Upper lobe of right lung (tissue), 1 donor: Measurements from ENCODE around the gene CD46. TPM values are rescaled to one million over a fixed set of nuclear protein-coding genes. Genes with fewer than 3 reads are reported as not detected.

ENCODE experiments used
- ATAC-seq: fragments of 200-7000 bp; cut with Tn5 transposase; one replicate; pipeline ENCODE4 v1.9.1; 2020; ENCODE audit warnings: mild to moderate bottlenecking, moderate library complexity
- DNase-seq: peaks from one replicate; pipeline ENCODE4 v3.0.0-alpha.2; 2020
- H3K27ac ChIP-seq: fragments of 200-600 bp; one replicate; pipeline ENCODE4 v1.8.0; 2022
- H3K27me3 ChIP-seq: fragments of 200-600 bp; one replicate; pipeline ENCODE4 v1.8.0; 2022; ENCODE audit warnings: mild to moderate bottlenecking
- H3K36me3 ChIP-seq: fragments of 200-600 bp; one replicate; pipeline ENCODE4 v1.8.0; 2022
- H3K4me1 ChIP-seq: fragments of 200-600 bp; one replicate; pipeline ENCODE4 v1.8.0; 2022
- H3K4me3 ChIP-seq: fragments of 200-600 bp; one replicate; pipeline ENCODE4 v1.8.0; 2022; ENCODE audit warnings: mild to moderate bottlenecking
- H3K9me3 ChIP-seq: fragments of 200-600 bp; one replicate; pipeline ENCODE4 v1.8.0; 2022
- intact Hi-C: fragments of 100-400 bp; cut with DNase I; formaldehyde crosslinking; loops from one replicate; pipeline ENCODE4 v1.11.0; 2022
- total RNA-seq: library from RNA; stranded (reverse); fragmentation: NEBNext Ultra II Directional; extraction: Animal tissue kit (Norgen Biotek cat#: 25700); gene quantifications from one replicate; pipeline ENCODE4 v1.2.1, GENCODE V29; 2021
- TF ChIP-seq, protein P1 (sequence below): fragments of 200-600 bp; IDR thresholded peaks from one replicate; pipeline ENCODE4 v1.8.0; 2022; ENCODE audit warnings: antibody characterized with exemption
- donor health status: DM: no; HTN: yes; CAD: no; lungs with severe emphysema.

Gene CD46
- total RNA-seq, 1 donor from 2014 or later = 335 TPM

DNA sequence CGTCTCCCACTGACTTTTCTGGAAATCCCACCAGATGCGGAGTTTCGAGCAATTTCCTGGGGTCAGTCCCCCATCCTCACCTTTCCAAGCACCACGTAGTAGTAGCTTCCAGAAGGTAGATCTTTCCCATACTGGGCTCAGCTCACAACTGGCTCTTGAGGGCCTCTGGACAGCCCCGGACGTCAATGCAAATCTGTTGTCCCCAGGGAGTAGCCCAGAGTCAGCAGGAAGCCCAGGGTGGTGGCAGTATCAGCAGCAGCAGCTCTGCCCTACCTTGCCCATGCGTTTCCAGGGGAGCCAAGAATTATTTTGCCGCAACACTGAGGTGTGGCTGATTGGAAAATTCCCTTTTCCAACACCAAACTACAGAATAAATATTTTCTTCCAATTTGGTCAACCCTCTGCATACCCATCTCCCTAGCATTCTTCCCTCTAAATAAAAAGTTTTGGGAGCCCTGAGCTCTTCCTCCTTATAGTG, 70.3 kb downstream of the CD46 start:
- H3K27ac ChIP-seq = peak overlapping the region; percentile 98
- TF ChIP-seq, protein P1, sequence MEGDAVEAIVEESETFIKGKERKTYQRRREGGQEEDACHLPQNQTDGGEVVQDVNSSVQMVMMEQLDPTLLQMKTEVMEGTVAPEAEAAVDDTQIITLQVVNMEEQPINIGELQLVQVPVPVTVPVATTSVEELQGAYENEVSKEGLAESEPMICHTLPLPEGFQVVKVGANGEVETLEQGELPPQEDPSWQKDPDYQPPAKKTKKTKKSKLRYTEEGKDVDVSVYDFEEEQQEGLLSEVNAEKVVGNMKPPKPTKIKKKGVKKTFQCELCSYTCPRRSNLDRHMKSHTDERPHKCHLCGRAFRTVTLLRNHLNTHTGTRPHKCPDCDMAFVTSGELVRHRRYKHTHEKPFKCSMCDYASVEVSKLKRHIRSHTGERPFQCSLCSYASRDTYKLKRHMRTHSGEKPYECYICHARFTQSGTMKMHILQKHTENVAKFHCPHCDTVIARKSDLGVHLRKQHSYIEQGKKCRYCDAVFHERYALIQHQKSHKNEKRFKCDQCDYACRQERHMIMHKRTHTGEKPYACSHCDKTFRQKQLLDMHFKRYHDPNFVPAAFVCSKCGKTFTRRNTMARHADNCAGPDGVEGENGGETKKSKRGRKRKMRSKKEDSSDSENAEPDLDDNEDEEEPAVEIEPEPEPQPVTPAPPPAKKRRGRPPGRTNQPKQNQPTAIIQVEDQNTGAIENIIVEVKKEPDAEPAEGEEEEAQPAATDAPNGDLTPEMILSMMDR = no peak
- H3K9me3 ChIP-seq = no peaks in the 10 kb centered on the region
- peaks cover 39% of the 10 kb centered on the region for H3K36me3 ChIP-seq
- no peaks in the 10 kb centered on the region for H3K27me3 ChIP-seq
- peak overlapping the region; percentile 71 for H3K4me3 ChIP-seq
- peak; percentile 48 for DNase-seq
- no peak for ATAC-seq
- intact Hi-C loops = loop anchor here (10.0 kb wide), 1 partner anchor 143 kb away; no protein-coding TSS in a partner anchor
- peaks cover 78% of the 10 kb centered on the region for H3K4me1 ChIP-seq

DNA sequence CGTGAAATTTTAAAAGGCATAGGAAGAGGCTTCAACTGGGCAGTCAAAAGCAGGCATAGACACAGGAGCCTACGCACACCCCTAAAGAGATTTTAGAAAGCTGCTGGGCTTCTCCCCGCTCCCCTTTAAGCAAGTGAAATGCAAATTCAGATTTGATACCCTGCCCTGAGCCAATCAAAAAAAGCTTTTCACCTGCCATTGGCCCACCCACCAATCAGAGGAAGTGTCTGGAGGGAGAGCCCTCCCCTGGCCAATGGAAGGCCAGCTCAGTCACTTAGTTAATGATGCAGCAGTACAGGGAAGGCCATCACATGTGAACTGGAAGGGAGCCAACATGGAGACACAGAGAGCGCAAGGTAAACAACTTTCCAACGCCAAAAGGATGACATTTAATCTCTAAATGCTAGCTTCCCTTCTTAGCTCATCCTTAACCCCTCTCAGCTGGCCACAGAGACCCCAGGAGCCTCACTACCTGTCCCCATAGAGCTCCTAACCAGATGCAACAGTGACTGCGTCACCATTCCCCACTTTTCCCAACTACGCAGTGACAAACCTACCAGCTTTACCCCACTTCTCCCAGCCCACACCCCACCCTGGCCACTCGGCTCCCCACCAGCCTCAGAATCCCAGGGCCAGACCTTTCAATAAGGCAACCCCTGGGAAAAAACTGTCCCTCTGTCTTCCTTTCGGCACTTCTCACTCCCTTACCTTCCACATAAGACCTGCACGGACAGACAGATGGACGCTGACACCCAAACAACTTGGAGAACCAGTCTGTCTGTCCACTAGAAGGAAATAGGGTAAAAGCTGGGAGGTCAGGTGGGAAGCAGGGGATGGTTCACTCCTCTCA, 71.0 kb downstream of the CD46 start:
- peak; percentile 86 for DNase-seq
- Histone ChIP-seq H3K27me3 (no peaks in the 10 kb centered on the region), H3K4me1 (peaks cover 78% of the 10 kb centered on the region), H3K9me3 (no peaks in the 10 kb centered on the region), H3K36me3 (peaks cover 32% of the 10 kb centered on the region), H3K27ac (peak overlapping the region; percentile 98), H3K4me3 (peak overlapping the region; percentile 71)
- TF ChIP-seq, protein P1 = no peak
- ATAC-seq = peak; percentile 79
- intact Hi-C loops = loop anchor here (10.0 kb wide), 1 partner anchor 142 kb away; no protein-coding TSS in a partner anchor

GRCh38 chr1:207823531-207823879, 71.7 kb downstream of the CD46 start:
- DNase-seq (no peak), ATAC-seq (peak; percentile 0)
- no peaks in the 10 kb centered on the region for H3K27me3 ChIP-seq
- peak overlapping the region; percentile 71 for H3K4me3 ChIP-seq
- peaks cover 80% of the 10 kb centered on the region for H3K4me1 ChIP-seq
- H3K36me3 ChIP-seq = peaks cover 29% of the 10 kb centered on the region
- H3K9me3 ChIP-seq = no peaks in the 10 kb centered on the region
- TF ChIP-seq, protein P1 = no peak
- intact Hi-C loops = loop anchor here (10.0 kb wide), 1 partner anchor 141 kb away; no protein-coding TSS in a partner anchor
- peak overlapping the region; percentile 98 for H3K27ac ChIP-seq

- Histone ChIP-seq H3K36me3 (peaks cover 24% of the 10 kb centered on the region), H3K27ac (peak overlapping the region; percentile 98), H3K27me3 (no peaks in the 10 kb centered on the region), H3K9me3 (no peaks in the 10 kb centered on the region), H3K4me3 (peak overlapping the region; percentile 71), H3K4me1 (peaks cover 78% of the 10 kb centered on the region)
- intact Hi-C loops = loop anchor here (10.0 kb wide), 1 partner anchor 141 kb away; no protein-coding TSS in a partner anchor
- peak; percentile 88 for DNase-seq
- ATAC-seq = peak; percentile 68
- TF ChIP-seq, protein P1 = peak; percentile 60
Observed at GRCh38 chr1:207823880-207824566, 72.2 kb downstream of the CD46 start.

GRCh38 chr1:207824691-207825408, 73.0 kb downstream of the CD46 start:
- intact Hi-C loops = loop anchor here (10.0 kb wide), 1 partner anchor 140 kb away; no protein-coding TSS in a partner anchor
- DNase-seq (peak; percentile 53), ATAC-seq (no peak)
- H3K27me3 ChIP-seq = no peaks in the 10 kb centered on the region
- peaks cover 16% of the 10 kb centered on the region for H3K36me3 ChIP-seq
- peak overlapping the region; percentile 98 for H3K27ac ChIP-seq
- H3K4me3 ChIP-seq = peak overlapping the region; percentile 71
- TF ChIP-seq, protein P1 = no peak
- no peaks in the 10 kb centered on the region for H3K9me3 ChIP-seq
- peaks cover 71% of the 10 kb centered on the region for H3K4me1 ChIP-seq
